ENCODE results near the gene NARS2. TPM values are rescaled to one million over a fixed set of nuclear protein-coding genes. Genes with fewer than 3 reads are reported as not detected.
"Not testable (repeated sequence)": the region's sequence is repeated elsewhere in the genome, so short reads cannot be mapped to it uniquely, and the experiment has no call there.

The NARS2 gene
- total and polyA plus RNA-seq, 10 of the 15 experiments (the other 5 are each of a cell fraction or from before 2014, with no cell fraction given), result 22.2 to 45.3 (median 36.3) TPM

GRCh38 chr11:78603792-78604191 is 29.1 kb upstream of the NARS2 start:
- BruUV-seq (replicated peaks), result no TSS peak
- ChIA-PET SMC1A (ENCODE audit: uncharacterized antibody, unreplicated experiment) (no interaction called here), CTCF (no interaction called here), RAD21 (ENCODE audit: unreplicated experiment) (no interaction called here), POLR2A (no interaction called here)
- no peak overlapping the region for H2AFZ ChIP-seq (ENCODE audit: control insufficient read depth, low read depth, low read length)
- no peaks in the 10 kb centered on the region for H3K9me3 ChIP-seq (replicated peaks; ENCODE audit: control insufficient read depth, insufficient read depth, low read length)
- TF ChIP-seq EZH2 (IDR thresholded peaks at IDR 0.05; ENCODE audit: borderline replicate concordance, control insufficient read depth, low read depth, low read length), result no peak
- TF ChIP-seq SREBF2 (IDR thresholded peaks at IDR 0.05; ENCODE audit: low read length), result no peak
- no peak for TF ChIP-seq ZNF217 (IDR thresholded peaks at IDR 0.05)
- TF ChIP-seq RAD51 (IDR thresholded peaks at IDR 0.05), result no peak
- no peak for TF ChIP-seq RELB (IDR thresholded peaks at IDR 0.05; ENCODE audit: low read depth)
- TF ChIP-seq ZNF207 (IDR thresholded peaks at IDR 0.05; ENCODE audit: borderline replicate concordance), result no peak
- TF ChIP-seq CEBPB (IDR thresholded peaks at IDR 0.05; ENCODE audit: borderline replicate concordance in 1 of 2, low read depth in 2 of 2, low read length in 2 of 2), result no peak
- TF ChIP-seq NFIC (IDR thresholded peaks at IDR 0.05; ENCODE audit: low read depth, low read length), result no peak
- H3K27me3 ChIP-seq (replicated peaks in 1 of 2; ENCODE audit: control insufficient read depth in 2 of 2, insufficient read depth in 2 of 2, low read length in 1 of 2), result no peaks in the 10 kb centered on the region; a peak in 1 of 4 replicates
- ATAC-seq (no peak), DNase-seq (ENCODE audit: low read depth, low spot score) (no peak), FAIRE-seq (no peak)
- no peaks in the 10 kb centered on the region for H3K4me1 ChIP-seq (ENCODE audit: control insufficient read depth, insufficient read depth, low read length)
- H3K36me3 ChIP-seq (ENCODE audit: control insufficient read depth in 2 of 2, insufficient read depth in 2 of 2, low read length in 1 of 2), result no peaks in the 10 kb centered on the region
- no peak overlapping the region for H3K4me2 ChIP-seq (ENCODE audit: control insufficient read depth, insufficient read depth)
- H3K27ac ChIP-seq (ENCODE audit: control insufficient read depth, insufficient read depth), result no peak overlapping the region
- H4K20me1 ChIP-seq (ENCODE audit: control insufficient read depth, insufficient read depth), result no peaks in the 10 kb centered on the region
- no peaks in the 10 kb centered on the region for H3K79me2 ChIP-seq (ENCODE audit: control insufficient read depth, insufficient read depth, low read length)
- in situ Hi-C loops (cut with MboI) (no loop called here), intact Hi-C loops (cut with micrococcal nuclease; ENCODE audit: unreplicated experiment) (no loop called here)
- H3K9ac ChIP-seq (ENCODE audit: control insufficient read depth, insufficient read depth, low read length), result no peak overlapping the region
- 44% methylated on average over 1 of the region's 1 CpG for WGBS (ENCODE audit: insufficient coverage, insufficient replicate concordance, low lambda C conversion rate, missing lambda C conversion rate)
- H3K4me3 ChIP-seq, result no peak overlapping the region

DNA sequence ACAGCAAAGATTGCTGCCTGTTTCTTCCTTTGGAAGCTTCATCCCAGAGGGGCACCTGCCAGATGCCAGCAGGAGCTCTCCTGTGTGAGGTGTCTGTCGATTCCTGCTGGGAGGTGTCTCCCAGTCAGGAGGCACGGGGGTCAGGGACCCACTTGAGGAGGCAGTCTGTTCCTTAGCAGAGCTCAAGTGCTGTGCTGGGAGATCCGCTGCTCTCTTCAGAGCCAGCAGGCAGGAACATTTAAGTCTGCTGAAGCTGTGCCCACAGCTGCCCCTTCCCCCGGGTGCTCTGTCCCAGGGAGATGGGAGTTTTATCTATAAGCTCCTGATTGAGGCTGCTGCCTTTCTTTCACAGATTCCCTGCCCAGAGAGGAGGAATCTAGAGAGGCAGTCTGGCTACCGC is 28.1 kb upstream of the NARS2 start:
- RAD21 ChIA-PET (ENCODE audit: unreplicated experiment); intact Hi-C loops (cut with micrococcal nuclease; ENCODE audit: unreplicated experiment); H3K27ac ChIP-seq (ENCODE audit: control insufficient read depth, insufficient read depth); H3K79me2 ChIP-seq (ENCODE audit: control insufficient read depth, insufficient read depth, low read length); H3K36me3 ChIP-seq (ENCODE audit: control insufficient read depth in 2 of 2, insufficient read depth in 2 of 2, low read length in 1 of 2); H3K4me1 ChIP-seq (ENCODE audit: control insufficient read depth, insufficient read depth, low read length); ATAC-seq; SMC1A ChIA-PET (ENCODE audit: uncharacterized antibody, unreplicated experiment); H3K9ac ChIP-seq (ENCODE audit: control insufficient read depth, insufficient read depth, low read length); in situ Hi-C loops (cut with MboI); FAIRE-seq; BruUV-seq (replicated peaks); CTCF ChIA-PET; H3K9me3 ChIP-seq (replicated peaks; ENCODE audit: control insufficient read depth, insufficient read depth, low read length); DNase-seq (ENCODE audit: low read depth, low spot score); H3K27me3 ChIP-seq (replicated peaks in 1 of 2; ENCODE audit: control insufficient read depth in 2 of 2, insufficient read depth in 2 of 2, low read length in 1 of 2); H3K4me2 ChIP-seq (ENCODE audit: control insufficient read depth, insufficient read depth); H4K20me1 ChIP-seq (ENCODE audit: control insufficient read depth, insufficient read depth); H3K4me3 ChIP-seq; POLR2A ChIA-PET; H2AFZ ChIP-seq (ENCODE audit: control insufficient read depth, low read depth, low read length): not testable (repeated sequence)
- 39% methylated on average over 5 of the region's 5 CpGs for WGBS (ENCODE audit: insufficient coverage, insufficient replicate concordance, low lambda C conversion rate, missing lambda C conversion rate)

- in situ Hi-C loops (cut with MboI); CTCF ChIA-PET; POLR2A ChIA-PET; H3K4me1 ChIP-seq (ENCODE audit: control insufficient read depth, insufficient read depth, low read length); RAD21 ChIA-PET (ENCODE audit: unreplicated experiment); H3K27ac ChIP-seq (ENCODE audit: control insufficient read depth, insufficient read depth); H3K9ac ChIP-seq (ENCODE audit: control insufficient read depth, insufficient read depth, low read length); intact Hi-C loops (cut with micrococcal nuclease; ENCODE audit: unreplicated experiment); BruUV-seq (replicated peaks); H3K36me3 ChIP-seq (ENCODE audit: control insufficient read depth in 2 of 2, insufficient read depth in 2 of 2, low read length in 1 of 2); SMC1A ChIA-PET (ENCODE audit: uncharacterized antibody, unreplicated experiment); H3K4me3 ChIP-seq; DNase-seq (ENCODE audit: low read depth, low spot score); H4K20me1 ChIP-seq (ENCODE audit: control insufficient read depth, insufficient read depth); H2AFZ ChIP-seq (ENCODE audit: control insufficient read depth, low read depth, low read length); ATAC-seq; H3K9me3 ChIP-seq (replicated peaks; ENCODE audit: control insufficient read depth, insufficient read depth, low read length); H3K4me2 ChIP-seq (ENCODE audit: control insufficient read depth, insufficient read depth); H3K27me3 ChIP-seq (replicated peaks in 1 of 2; ENCODE audit: control insufficient read depth in 2 of 2, insufficient read depth in 2 of 2, low read length in 1 of 2); FAIRE-seq; H3K79me2 ChIP-seq (ENCODE audit: control insufficient read depth, insufficient read depth, low read length): not testable (repeated sequence)
- 57% methylated on average over 5 of the region's 5 CpGs for WGBS (ENCODE audit: insufficient coverage, insufficient replicate concordance, low lambda C conversion rate, missing lambda C conversion rate)
Observed at GRCh38 chr11:78601066-78601465, 26.4 kb upstream of the NARS2 start.
